WERI-Rb-1 (cell line): Measurements from ENCODE around the gene GPAM.

Experiments used
- DNase-seq: peaks from one replicate; pipeline ENCODE4 v3.0.0-alpha.2; 2020
- H3K27ac ChIP-seq: fragments of 250-450 bp; sonication (Bioruptor Pico); 2 replicates; pipeline ENCODE4 v1.5.1; 2020; ENCODE audit warnings: mild to moderate bottlenecking, moderate library complexity
- H3K27me3 ChIP-seq: fragments of 250-450 bp; sonication (Bioruptor Pico); 2 replicates; pipeline ENCODE4 v1.5.1; 2021; ENCODE audit warnings: mild to moderate bottlenecking, low read depth, moderate library complexity; ENCODE audit not compliant: insufficient read depth, severe bottlenecking
- H3K36me3 ChIP-seq: fragments of 250-450 bp; sonication (Bioruptor Pico); 2 replicates; pipeline ENCODE4 v1.5.1; 2020; ENCODE audit warnings: mild to moderate bottlenecking, moderate library complexity
- H3K4me3 ChIP-seq: 2 replicates; pipeline ENCODE4 v1.5.1; 2011; ENCODE audit warnings: low read depth, mild to moderate bottlenecking, control low read depth, low read length
- H3K9me3 ChIP-seq: fragments of 250-450 bp; sonication (Bioruptor Pico); 2 replicates; pipeline ENCODE4 v1.5.1; 2021; ENCODE audit warnings: mild to moderate bottlenecking, moderate library complexity; ENCODE audit not compliant: severe bottlenecking
- TF ChIP-seq, protein P1 (sequence below): IDR thresholded peaks from 2 replicates; pipeline ENCODE4 v1.5.1; 2011; ENCODE audit warnings: low read depth, mild to moderate bottlenecking, control low read depth, inconsistent platforms, low read length

Gene GPAM

DNA sequence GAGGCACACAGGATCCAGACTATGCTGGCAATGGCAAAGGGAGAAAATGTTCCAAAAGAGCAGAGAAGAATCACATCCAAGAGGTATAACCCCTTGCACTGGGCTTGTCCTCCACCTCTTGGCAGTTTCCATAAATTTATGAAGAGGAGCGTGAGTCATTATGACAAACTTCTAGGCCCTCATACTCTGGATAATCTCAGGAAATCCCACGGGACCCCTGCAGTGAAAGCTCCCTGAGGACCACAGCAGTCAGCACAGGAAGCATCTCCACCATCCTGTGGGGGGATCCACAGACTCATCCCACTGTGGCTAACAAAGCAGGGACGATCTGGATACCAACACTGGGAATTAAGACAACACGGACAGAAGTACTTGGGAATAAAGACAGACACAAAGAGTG lies 30.3 kb upstream of the GPAM start:
- no peak for DNase-seq
- H3K36me3 ChIP-seq: no peaks in the 10 kb centered on the region
- H3K27me3 ChIP-seq: no peaks in the 10 kb centered on the region
- TF ChIP-seq, protein P1, sequence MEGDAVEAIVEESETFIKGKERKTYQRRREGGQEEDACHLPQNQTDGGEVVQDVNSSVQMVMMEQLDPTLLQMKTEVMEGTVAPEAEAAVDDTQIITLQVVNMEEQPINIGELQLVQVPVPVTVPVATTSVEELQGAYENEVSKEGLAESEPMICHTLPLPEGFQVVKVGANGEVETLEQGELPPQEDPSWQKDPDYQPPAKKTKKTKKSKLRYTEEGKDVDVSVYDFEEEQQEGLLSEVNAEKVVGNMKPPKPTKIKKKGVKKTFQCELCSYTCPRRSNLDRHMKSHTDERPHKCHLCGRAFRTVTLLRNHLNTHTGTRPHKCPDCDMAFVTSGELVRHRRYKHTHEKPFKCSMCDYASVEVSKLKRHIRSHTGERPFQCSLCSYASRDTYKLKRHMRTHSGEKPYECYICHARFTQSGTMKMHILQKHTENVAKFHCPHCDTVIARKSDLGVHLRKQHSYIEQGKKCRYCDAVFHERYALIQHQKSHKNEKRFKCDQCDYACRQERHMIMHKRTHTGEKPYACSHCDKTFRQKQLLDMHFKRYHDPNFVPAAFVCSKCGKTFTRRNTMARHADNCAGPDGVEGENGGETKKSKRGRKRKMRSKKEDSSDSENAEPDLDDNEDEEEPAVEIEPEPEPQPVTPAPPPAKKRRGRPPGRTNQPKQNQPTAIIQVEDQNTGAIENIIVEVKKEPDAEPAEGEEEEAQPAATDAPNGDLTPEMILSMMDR: no peak
- H3K27ac ChIP-seq: no peak overlapping the region
- no peaks in the 10 kb centered on the region for H3K9me3 ChIP-seq
- no peak overlapping the region for H3K4me3 ChIP-seq

DNA sequence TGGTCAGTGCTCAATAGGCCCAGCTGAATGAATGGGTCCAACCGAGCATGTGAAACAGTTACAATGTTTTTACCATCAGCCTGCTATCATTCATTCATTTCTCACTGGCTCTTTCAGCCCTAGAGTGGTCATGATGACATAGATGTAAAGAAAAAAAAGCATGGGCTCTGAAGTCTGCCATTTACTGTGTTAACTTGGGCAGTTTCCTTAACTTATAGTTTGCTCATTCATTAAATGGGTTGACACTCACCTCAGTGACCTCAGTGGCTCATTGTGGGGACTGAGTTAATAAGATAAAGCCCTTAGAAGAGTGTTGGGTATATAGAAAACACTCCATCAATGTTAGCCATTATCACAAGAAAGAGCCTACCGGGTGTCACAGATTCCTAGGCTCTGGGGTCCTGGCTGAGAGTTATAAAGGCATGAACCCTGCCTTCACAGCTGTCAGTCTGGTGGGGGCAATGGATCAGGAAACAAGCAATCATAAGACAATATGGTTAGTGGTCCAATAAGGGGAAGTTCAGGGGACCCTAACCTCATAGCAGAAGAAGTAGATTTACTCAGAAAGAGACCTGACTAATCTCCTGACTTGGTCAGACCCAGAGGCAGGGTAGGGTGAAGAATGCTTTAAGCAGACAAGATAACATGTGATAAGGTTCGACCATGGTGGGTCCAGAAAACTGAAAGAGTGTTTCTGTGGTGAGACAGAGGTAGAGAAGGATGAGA lies 29.7 kb upstream of the GPAM start:
- Histone ChIP-seq H3K4me3 (no peak overlapping the region), H3K9me3 (no peaks in the 10 kb centered on the region), H3K27me3 (no peaks in the 10 kb centered on the region), H3K27ac (no peak overlapping the region), H3K36me3 (no peaks in the 10 kb centered on the region)
- no peak for DNase-seq
- TF ChIP-seq, protein P1: no peak

DNA sequence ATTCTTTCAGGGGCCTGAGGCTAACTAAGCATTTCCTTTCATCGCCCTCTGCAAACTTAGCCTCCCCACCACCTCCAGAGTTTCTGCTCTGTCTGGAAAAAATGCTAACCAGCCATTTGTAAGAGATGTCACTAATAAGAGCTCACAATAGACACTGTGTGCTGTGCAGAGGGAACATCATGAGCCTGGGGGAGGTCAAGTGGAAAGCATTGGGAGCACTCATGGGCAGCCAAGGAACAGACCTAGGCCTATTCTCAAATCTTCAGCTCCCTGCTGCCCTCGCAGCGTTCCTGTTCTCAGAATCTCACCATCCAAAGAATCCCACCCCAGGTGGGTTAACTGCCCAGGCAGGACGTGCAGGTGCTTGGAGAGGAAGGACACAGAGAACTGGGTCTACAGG lies 27.1 kb upstream of the GPAM start:
- DNase-seq: no peak
- no peaks in the 10 kb centered on the region for H3K36me3 ChIP-seq
- H3K27me3 ChIP-seq: no peaks in the 10 kb centered on the region
- no peaks in the 10 kb centered on the region for H3K9me3 ChIP-seq
- TF ChIP-seq, protein P1: no peak
- H3K4me3 ChIP-seq: no peak overlapping the region
- H3K27ac ChIP-seq: no peak overlapping the region

DNA sequence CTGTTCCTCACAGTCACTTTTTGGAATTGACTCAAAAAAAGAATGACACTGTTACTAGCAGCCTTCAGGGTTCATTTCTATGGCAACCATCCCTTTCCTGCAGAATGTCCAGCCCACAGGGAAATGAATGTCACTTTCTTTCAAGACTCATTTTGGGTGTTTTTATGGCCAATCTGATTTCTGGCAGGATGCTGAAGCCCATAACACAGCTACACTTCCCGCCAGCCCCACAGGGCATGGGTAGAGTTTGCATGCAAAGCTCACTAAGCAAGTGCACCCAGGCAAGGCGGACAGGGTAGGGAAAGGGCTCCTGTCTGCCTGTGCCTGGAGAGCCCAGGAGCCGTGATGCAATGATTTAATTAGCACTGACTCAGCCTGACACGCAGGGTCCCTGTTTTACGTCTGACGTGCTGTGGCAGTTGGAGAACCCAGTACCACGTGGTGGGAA lies 26.1 kb upstream of the GPAM start:
- no peak for DNase-seq
- Histone ChIP-seq H3K4me3 (no peak overlapping the region), H3K27me3 (no peaks in the 10 kb centered on the region), H3K27ac (no peak overlapping the region), H3K36me3 (no peaks in the 10 kb centered on the region), H3K9me3 (no peaks in the 10 kb centered on the region)
- TF ChIP-seq, protein P1: no peak

DNA sequence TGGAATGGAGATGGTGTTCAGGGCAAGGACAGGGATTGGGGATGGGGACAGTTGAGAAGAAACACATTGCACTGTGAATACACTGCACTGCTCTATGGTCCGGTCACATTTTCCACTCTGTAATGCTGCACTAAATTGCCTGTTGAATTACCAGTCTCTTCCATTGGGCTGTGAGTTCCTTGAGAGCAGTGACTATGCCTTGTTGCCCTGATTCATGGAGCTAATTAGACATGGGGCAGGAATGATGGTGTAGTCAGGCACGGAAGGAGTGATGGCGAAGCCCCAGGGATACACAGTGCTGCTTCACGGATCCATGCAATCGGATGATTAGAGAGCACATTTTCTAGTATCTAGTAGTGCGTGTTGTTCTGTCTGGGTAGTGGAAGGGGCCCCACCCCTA lies 25.4 kb upstream of the GPAM start:
- TF ChIP-seq, protein P1: no peak
- DNase-seq: no peak
- Histone ChIP-seq H3K36me3 (no peaks in the 10 kb centered on the region), H3K27me3 (no peaks in the 10 kb centered on the region), H3K9me3 (no peaks in the 10 kb centered on the region), H3K4me3 (no peak overlapping the region), H3K27ac (no peak overlapping the region)

DNA sequence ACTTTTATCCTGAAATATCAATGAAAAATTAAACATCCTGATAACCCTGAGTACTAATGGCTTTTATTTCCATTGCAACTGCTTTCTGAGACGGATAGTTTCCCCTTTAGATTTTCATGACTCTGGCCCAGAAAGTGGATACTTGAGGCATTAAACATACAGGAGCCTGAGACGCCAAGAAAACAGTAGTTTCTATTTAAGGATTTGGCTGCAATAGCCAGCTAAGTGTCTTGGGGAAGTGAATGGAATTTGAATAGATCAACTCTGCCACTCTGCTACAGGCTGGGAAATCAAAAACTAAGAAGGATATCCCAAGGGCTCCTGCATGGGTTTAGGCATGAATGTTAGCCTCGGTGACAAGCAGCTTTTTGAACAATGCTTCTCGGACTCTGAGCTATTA lies 24.7 kb upstream of the GPAM start:
- no peaks in the 10 kb centered on the region for H3K36me3 ChIP-seq
- TF ChIP-seq, protein P1: no peak
- no peak overlapping the region for H3K4me3 ChIP-seq
- H3K27me3 ChIP-seq: no peaks in the 10 kb centered on the region
- no peak for DNase-seq
- H3K9me3 ChIP-seq: no peaks in the 10 kb centered on the region
- H3K27ac ChIP-seq: no peak overlapping the region
